DMS53 treated with DMSO at 0.1 percent for 48 hours (cell line): ENCODE measurements around the gene GOLGA7B.
"Not testable (repeated sequence)": the region's sequence is repeated elsewhere in the genome, so short reads cannot be mapped to it uniquely, and the experiment has no call there.

Experiments
- DNase-seq: peaks from one replicate; lab custom pipeline; 2025; ENCODE audit not compliant: unreplicated experiment; lab: John Stamatoyannopoulos, UW

GOLGA7B gene

DNA sequence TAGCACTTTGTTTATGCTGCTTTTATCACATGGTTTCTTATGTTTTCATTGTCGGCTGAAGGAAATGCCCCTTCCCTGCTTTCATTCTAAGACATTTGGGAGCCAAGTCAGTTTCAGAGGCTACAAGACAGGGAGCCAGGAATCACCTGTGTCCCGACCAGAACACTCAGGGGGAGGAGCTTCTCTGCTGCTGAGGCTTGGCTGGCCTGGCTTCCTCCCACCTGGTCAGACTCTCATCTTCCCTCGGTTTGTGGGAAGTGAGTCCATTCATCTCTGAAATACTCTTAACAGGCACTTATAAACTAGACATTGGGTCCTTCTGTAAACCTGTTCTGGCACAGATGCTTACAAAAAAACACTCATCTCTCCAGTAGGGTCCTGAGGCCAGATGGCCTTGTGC is 19.6 kb upstream of the GOLGA7B start:
- peak; percentile 89 for DNase-seq

DNA sequence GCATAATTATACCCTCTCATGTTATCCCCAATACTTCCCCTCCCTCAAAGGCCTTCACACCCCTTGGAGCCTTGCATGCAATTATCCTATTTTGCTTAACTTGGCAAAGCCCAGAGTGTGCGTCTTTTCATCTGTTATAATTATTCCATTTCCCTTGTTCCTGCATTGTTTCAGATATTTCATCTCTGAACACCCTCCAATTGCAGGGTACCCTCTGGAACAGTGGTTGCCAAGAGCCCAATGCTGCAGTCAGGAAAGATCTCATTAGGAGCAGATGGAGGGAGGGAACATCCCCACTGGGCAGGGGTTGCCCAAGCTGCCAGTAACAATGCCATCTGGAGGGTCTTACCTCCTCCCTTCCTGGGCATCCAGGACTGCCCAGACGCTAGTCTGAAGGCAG is 18.4 kb upstream of the GOLGA7B start:
- DNase-seq = no peak

DNA sequence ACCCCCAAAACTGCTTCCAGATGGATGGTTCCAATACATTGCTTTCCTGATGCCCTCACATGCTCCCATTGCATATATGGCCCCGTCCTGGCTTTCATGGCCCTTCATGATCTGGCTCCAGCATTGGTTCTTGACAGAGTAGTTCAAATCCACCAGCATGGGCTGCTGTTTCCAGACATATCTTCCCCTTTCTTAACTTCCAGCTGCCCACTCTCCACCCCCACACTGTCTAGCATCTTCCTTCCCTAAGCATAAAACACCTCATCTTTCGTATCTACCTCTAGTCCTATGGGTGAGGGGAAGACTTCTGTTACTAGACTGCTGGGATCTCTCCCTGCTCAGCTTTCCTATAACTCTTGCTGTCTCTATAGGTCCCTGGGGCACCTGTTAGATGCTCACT is 13.2 kb upstream of the GOLGA7B start:
- DNase-seq = no peak

DNA sequence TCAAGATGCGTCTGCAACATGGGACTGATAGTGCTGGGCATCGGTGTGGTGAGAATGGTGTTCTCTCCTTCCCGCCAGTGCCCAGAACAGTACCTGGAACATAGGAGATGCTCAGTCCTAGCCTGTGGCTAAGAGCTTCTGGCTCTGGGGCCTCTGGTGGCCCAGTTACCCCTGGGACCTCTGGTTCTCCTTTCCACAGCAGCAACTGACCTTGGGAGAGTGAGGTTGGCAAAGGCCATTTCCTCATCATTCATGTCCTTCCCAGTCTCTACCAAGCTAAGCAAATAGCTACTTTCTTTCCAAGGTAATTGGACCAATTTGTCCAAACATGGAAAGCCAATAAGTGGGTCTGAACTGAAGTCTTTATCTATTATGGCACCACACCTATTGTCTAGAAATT is 11.6 kb upstream of the GOLGA7B start:
- no peak for DNase-seq

DNA sequence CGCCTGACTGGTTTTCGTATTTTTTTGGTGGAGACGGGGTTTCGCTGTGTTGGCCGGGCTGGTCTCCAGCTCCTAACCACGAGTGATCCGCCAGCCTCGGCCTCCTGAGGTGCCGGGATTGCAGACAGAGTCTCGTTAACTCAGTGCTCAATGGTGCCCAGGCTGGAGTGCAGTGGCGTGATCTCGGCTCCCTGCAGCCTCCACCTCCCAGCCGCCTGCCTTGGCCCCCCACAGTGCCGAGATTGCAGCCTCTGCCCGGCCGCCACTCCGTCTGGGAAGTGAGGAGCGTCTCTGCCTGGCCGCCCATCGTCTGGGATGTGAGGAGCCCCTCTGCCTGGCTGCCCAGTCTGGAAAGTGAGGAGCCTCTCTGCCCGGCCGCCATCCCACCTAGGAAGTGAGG is 8.5 kb upstream of the GOLGA7B start:
- DNase-seq = not testable (repeated sequence)

DNA sequence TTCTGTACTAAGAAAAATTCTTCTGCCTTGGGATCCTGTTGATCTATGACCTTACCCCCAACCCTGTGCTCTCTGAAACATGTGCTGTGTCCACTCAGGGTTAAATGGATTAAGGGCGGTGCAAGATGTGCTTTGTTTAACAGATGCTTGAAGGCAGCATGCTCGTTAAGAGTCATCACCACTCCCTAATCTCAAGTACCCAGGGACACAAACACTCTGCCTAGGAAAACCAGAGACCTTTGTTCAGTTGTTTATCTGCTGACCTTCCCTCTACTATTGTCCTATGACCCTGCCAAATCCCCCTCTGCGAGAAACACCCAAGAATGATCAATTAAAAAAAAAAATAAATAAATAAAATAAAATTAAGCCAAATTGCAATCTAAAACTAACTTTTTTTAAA is 7.5 kb upstream of the GOLGA7B start:
- DNase-seq = not testable (repeated sequence)

DNA sequence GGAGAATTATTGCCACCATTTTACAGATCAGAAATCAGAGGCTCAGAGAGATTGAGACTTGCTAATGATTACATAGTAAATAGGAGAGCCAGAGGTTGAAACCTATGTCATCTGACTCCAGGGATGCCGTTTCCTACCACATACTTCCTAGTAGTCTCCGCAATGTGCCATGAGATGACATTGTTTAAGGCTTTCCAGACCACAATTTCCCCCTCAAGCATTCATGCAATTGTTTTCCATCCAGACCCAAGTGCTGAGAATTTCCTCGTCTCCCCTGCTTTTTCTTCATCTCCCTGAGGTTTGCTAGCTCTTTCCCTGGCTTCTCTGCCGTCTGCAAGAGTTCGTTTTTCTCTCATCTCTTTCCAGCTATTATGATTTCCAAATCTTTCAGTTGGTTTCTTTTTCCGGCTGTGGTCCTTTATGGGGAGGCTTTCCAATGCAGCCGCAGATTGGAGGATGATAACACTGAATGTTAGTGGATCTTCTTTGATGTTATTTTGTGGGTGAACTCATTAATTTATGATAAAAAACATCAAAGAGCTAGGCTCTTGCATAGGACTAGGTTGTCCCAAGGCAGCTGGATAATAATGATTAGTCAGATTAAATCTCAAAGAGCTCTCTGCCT is 6.9 kb upstream of the GOLGA7B start:
- peak; percentile 84 for DNase-seq

DNA sequence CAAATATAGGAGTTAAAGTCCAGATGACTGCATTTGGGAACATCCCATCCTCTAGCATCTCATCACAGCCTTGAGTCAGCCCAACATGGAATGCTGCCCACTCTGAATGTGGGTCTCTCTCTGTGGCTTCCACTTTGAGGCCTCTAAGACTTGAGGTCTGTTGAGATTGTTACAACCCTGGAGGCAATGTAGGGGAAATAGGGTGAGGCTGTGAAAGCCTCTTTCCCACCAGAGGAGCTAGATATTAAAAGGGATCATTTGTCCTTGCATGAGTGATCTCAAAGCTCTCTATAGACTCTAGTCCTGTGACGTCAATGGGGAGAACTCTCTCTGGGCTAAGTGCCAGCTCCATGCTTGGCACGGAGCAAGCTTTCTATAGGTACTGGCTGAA is 6.4 kb upstream of the GOLGA7B start:
- peak; percentile 100 for DNase-seq

DNA sequence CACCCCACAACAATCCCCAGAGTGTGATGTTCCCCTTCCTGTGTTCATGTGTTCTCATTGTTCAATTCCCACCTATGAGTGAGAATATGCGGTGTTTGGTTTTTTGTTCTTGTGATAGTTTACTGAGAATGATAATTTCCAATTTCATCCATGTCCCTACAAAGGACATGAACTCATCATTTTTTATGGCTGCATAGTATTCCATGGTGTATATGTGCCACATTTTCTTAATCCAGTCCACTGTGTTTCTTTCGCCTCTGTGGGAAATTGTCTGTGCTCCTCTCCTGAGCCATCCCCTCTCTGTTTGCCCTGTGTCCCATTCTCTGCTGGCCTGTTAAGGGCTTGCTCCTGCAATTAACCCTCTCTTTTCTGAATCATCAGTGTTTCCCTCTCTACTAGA is 5.7 kb upstream of the GOLGA7B start:
- DNase-seq = not testable (repeated sequence)

DNA sequence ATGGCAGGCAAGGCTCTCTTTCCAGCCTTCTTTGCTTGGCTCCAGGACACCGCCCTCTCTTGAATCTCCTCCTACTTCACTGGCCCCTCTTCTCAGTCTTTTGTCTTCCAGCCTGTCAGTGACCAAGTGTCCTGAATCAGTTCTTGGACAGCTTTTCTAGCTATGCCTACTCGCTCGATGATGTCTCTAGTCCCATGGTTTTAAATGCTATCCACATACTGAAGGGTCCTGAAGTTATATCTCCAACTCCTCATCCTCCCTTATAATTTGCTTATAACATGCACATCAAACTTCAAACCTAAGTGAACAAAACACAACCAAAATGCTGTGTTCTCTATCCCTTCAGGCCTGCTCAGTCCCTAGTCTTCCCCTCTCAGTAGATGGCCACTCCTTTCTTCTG is 5.0 kb upstream of the GOLGA7B start:
- no peak for DNase-seq

DNA sequence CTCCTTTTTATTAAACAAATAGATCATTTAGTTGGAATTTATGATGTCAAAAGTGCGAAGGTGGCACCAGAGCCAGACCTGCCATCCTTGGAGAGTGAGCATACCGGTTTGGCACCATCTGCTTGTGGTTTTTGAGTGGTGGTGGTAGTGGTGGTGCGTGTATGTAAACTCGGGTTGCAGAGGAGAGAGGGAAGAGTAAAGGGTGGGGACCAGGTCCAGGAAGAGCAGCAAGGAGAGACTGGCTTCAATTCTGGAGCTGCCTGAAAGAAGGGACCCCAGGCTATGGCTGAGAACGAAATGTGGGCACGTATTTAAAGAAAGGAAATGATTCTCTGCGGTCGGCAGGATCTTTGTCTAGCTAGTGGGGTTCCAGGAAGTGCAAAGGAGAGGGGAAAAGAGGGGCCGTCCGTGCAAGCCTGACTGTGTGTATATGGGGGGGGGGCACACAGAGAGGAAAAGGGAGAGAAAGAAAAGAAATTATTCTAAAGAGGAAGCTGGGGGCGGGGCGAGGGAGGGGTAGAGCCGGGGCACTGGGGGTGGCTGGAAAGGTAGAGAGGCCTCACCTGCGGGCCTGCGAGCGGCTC is 448 bp upstream of the GOLGA7B start:
- DNase-seq = peak; percentile 99

DNA sequence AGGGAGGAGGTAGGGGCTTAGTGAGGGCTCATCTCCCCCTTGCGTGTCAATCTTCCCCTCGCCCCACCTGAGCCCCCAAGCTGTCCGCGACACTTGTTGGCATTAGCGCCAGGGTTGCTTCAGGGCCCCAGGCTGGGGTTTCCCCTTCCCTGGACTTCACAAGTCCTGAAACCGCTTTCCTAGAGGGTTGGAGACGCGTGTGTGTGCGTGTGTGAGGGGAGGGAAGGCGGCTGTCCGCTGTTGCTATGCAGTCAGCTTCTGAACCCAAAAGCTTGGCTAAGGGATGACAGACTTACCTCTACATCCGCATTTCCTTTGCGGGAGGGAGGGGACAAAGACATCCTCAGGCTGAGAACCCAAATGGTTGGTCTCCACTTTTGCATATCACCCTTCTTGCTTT is 803 bp downstream of the GOLGA7B start:
- peak; percentile 30 for DNase-seq

DNA sequence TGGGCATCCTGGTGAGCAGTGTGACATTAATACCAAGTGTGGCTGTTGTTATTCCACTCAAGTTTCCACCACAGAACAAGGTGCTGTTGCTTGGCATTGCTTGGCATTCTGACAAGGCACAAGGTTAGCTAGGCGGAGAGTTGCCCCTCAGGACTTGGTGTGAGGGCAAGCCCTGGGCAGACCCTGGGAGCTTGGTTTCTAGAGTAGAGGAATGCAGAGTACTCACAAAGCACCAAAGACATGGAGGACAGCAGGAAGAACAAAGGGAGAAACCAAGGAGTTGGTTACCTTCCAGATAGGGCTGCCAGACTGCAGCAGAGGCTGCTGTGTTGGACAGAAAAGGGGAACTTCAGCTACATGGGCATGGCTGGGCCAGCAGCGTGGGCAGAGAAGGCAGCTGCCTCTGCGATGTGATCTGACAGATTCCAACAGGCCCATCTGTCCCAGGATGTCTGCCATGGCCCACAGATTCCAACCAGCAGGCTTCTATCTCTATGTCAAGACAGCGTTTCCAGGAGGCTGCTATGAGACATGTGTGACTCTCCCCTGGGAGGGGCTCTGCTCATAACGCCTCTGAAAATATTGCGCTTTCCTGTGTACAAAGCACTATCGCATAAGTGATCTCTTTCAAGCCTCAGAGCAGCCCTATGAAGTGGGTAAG is 1.8 kb downstream of the GOLGA7B start:
- no peak for DNase-seq

DNA sequence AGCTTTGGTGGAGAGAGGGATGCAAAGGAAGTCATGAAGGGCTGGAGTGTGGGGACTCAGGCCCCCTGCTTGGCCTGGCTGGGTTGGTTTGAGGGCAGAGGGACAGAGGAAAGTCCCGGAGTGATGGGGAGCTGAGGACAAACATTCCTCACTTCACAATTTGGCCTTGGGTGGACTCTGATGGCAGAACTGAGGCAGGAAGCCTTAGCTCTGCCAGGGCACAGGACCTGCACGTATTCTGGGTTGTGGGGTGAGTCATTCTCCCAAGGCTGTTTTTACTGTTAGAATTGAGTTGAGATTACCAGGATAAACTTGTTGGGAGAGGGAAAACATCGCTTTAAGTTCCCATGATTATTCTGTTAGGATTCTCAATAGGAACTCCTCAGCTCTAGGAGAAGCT is 2.6 kb downstream of the GOLGA7B start:
- DNase-seq = no peak

DNA sequence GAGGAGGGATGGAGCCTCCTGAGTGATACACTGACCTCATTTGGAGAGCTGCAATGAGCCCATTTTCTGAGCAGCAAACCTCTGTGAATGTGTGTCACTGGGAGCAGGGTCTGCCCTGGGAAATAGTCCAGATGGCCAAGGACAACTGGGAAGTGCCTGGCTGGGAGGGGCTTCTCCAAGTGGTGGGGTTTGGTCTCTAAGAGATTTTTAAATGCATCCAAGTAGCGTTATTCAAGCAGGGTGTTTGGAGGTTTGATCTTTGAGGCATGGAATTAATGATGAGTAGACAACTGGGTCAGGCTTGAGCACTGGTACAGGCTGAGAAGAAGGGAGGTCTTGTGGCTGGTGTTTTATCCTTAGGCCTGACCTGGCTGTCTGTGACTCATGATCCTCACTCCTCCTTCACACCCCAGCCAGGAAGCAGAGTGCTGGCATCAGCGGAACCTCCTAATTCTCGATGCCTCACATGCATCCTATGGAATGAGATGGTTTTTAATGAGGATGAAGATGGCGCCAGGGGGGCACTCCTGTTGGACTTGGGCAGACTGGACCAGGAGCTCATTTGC is 3.3 kb downstream of the GOLGA7B start:
- no peak for DNase-seq

DNA sequence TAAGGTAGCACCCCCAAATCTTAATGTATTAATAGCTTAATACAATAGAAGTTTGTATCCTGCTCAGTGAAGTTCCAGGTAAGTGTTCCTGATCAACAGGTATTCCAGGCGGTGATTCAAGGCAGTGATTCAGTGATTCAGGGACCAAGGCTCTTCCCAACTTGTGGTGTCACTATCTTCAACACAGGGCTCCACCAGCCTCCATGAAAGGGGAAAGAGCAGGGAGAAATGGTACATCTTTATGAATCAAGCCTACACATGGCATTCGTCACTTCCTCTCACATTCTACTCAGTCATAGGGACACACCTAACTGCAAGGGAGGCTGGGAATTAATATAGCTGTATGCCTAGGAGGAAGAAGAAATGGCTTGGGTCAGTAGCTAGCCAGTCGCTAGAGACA is 5.1 kb downstream of the GOLGA7B start:
- no peak for DNase-seq

DNA sequence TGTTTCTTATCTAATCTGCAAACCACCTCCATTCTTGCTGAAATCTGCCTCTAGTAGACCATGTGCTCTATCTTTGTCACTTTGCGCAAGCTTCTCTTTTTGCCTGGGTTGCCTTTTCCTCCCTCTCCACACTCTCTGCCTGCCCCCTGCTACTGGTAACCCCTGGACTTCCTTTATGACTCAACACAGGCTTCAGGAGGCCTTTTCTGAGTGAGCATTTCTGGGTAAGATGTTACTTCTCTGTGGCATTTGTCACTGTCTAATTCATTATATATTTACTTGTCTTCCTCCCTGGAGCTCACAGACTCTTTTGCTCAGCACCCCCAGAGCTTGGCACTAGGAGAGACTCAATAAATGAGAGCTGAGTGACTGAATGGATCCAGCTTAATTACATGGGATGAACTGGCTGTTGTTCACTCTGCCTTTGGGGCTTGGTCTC is 8.4 kb downstream of the GOLGA7B start:
- DNase-seq = no peak

DNA sequence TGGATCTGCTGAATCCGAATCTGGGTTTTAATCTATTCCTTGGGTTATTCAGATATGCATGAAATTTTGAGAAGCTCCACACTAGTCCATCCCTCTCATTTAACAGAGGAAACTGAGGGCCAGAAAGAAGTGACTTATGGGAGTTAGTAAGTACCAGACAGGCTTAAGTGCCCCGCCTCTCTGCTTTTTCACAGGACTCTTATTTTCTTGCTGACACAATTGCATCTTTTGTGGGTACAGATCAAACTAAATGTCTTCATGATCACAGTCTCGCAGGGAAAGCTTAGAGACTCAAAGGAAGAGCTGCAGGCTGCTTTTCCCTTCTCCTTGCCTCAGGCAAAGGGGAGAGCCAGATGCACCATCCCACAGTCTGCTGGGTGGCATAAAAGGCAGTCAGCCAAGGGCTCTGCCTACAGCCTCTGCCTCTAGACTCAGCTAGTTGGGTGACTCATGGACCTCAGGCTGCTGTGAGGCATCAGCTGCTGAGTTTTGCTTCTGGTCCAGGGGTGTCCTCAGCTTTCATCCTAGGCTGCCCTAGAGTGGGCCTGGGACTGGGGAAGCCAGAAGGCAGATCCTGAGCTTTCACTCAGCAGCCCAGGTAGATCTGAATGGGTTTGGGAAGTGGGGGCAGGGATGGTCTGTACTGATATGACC is 11.6 kb downstream of the GOLGA7B start:
- DNase-seq = no peak

DNA sequence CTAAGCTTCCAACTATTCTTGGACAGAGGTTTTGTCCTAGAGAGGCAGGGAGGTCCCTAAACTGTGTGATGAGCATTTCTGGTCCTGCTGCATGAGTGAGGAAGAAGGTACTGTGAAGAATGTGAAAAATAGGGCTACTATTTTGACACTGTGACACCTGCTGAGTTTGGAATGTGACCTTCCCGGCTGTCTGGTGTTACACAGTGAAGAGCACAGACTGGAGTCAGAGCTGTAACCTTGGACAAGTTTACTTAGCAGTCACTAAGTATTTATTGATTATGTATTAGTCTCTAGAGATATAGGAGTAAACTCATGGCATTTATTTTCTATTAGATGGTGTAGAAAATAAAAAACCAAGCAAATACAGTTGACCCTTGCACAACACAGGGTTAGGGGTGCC is 12.3 kb downstream of the GOLGA7B start:
- no peak for DNase-seq

DNA sequence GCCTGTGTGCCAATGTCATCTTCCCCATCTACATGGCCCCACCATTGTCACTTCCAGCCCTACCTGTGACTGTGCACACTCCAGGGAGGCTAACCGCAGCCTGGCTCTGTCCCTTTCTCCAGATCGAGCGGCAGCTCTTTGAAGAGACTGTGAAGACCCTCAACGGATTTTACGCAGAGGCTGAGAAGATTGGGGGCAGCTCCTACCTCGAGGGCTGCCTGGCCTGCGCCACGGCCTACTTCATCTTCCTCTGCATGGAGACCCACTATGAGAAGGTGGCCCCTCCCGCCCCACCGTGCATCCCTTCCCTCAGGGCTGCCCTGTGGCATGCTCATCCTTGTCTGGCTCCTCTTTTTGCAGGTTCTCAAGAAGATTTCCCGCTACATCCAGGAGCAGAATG is 14.2 kb downstream of the GOLGA7B start:
- DNase-seq = no peak

DNA sequence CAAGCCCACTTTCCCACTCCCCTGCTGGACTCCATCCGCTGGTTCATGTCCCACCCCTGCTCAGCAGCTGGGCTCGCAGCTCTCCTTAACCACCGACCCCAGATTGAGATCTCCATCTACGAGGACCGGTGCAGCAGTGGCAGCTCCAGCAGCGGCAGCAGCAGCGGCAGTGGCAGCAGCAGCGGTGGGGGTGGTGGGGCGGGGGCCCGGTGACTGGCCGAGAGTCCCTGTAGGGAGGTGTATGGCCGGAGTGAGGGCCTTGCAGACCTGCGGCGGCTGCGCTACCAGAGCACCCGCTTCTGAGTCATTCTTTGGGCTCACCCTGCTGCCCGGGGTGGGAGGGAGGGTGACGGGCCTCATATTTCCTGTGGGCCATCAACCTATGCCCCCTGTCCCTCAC is 15.8 kb downstream of the GOLGA7B start:
- DNase-seq = no peak
